ENCODE data around the gene CDH4.

Gene CDH4

DNA sequence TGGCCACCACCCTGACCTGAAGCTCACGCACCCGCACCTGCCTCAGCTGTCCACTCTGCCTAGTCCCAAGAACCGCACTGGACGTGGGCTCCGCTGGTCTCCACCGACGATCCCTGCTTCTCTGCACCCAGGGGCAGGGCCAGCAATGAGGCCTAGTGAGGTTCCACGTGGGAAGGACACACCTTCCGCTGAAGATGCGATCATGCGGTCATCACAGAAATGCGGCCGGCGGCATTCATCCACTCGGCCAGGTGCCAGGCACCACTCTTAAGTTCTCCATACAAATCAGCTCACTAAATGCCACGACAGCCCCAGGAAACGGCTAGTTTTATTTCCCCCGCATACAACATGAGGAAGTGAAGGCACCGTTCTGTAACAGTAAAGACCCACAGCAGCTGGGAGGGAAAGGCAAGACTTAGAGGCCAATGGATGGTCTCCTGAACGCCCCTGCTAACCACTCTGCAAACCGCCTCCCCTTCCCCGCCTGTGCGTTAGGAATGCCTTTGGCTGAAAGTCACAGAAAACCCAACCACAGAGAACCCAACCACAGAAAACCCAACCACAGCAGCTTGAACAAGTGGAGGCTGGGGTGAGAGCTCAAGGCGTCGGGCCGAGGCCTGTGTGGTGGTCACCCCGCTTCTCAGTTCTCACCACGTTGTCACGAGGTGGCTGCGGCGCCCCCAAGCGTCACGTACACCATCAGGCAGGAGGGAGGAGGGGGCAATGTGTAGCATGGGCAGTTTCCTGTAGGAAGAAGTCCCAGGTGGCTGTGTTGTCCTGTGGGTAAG lies 609.2 kb downstream of the CDH4 start:
- in situ Hi-C loops (cut with MboI; ENCODE audit: low sequenced_read_pairs) = no loop called here

DNA sequence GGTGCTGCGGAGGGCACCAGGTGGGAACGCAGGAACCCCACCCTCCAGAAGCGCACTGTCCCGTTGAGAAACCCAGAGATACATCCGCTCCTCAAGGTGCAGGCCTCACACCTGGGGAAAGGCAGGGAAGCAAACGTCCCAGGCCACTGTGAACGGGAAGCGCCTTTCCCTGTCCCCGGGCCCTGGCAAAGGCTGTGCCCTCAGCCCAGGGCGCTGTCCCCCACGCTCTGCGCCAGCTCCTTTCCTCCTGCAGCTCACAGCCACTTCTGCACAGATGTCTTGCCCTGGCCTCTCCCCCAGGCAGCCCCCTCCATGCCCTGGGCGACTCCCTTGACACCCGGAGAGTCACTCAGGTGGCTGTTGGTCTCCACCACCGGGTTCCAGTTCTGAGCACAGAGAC lies 609.8 kb downstream of the CDH4 start:
- in situ Hi-C loops (cut with MboI; ENCODE audit: low sequenced_read_pairs) = no loop called here

GRCh38 chr20:61862881-61863280 lies 610.8 kb downstream of the CDH4 start:
- in situ Hi-C loops (cut with MboI; ENCODE audit: low sequenced_read_pairs) = no loop called here

DNA sequence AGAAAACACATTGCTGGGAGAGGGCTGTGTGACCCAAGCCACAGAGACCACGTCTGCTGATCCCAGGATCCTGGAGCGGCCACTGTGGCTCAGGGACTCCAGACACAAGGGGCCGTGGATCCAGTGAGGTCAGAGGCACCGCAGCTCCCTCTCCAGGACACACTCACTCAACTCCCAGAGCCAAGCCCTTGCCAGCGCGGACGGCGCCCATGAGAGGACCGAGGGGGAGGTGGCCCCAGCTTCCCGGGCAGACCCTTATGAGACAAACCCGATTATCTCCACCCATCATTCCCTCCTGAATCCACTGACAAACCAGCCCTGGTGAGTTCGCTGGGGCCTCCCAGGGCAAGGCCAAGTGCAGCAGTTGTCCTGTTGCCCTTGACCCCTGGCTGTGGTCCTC lies 612.4 kb downstream of the CDH4 start:
- in situ Hi-C loops (cut with MboI; ENCODE audit: low sequenced_read_pairs) = no loop called here

DNA sequence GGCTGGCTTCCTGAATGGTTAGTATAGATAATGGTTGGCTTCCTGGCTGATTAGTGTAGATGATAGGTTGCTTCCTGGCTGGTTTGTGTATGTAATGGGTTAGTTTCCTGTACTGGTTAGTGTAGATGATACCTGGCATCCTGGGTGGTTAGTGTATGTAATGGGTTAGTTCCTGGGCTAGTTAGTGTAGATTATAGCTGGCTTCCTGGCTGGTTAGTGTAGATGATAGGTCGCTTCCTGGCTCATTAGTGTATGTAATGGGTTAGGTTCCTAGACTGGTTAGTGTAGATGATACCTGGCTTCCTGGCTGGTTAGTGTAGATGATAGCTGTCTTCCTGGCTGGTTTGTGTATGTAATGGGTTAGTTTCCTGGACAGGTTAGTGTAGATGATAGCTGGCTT lies 613.3 kb downstream of the CDH4 start:
- in situ Hi-C loops (cut with MboI; ENCODE audit: low sequenced_read_pairs) = no loop called here

GRCh38 chr20:61866165-61866564 lies 614.1 kb downstream of the CDH4 start:
- in situ Hi-C loops (cut with MboI; ENCODE audit: low sequenced_read_pairs) = no loop called here

GRCh38 chr20:61868006-61868405 lies 615.9 kb downstream of the CDH4 start:
- in situ Hi-C loops (cut with MboI; ENCODE audit: low sequenced_read_pairs) = no loop called here

DNA sequence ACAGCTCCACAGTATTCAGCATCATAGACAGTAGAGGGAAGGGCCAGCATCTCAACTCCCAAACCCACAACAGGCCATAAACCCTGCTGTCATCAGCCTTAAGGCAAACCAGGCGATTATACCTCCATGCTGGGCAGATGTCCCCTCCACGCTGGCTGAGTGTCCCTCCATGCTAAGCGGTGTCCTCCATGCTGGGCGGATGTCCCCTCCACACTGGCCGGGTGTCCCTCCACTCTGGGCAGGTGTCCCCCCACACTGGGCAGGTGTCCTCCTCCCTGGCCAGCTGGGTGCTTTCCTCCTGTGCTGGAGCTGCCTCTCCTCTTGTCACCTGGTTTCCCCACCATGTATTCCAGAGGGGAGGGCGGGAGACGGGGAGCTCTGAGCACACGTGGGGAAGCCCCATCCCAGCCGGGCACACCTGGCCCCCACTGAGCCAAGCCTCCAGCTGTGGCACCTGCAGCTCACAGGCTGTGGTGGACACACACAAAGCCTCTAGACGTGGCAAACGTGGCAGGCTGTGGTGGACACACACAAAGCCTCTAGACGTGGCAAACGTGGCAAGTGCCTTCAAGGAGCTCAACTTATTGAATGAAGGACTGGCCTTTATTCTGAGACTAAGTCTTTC lies 616.5 kb downstream of the CDH4 start:
- in situ Hi-C loops (cut with MboI; ENCODE audit: low sequenced_read_pairs) = no loop called here

DNA sequence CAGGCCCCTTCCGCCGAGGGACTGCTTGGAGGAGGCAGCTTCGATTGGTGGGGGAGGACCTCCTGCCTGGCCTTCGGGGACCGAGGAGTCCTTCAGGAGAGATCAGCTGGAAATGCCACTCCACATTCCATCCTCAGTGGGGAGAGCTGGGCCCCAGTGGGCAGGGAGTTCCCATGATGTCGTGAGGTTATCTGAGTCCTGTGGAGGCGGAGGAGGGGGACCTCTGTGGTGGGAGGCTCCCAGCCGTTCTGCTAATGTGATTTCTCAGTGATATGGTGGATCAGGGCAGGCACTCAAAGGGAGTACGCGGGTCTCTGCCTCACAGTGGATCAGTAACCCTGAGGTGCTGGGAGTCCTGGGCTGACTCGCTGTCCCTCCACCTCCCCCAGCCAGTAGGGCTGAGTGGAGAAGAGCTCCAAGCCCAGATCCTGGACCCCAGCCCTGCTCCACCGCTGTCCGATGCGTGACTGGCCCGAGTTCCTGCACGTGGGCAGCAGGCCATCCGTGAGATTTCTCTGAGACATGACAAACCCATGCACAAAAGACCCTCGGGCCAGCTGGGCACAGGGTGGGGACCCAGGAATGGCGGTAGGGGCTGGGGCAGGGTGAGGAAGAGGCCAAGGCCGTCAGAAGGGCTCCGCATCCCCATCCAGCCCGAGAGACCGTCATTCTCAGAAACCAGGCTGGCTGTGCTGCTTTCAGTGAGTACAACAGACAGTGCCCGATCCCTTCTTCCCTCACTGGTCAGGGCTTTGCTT lies 617.9 kb downstream of the CDH4 start:
- in situ Hi-C loops (cut with MboI; ENCODE audit: low sequenced_read_pairs) = no loop called here

DNA sequence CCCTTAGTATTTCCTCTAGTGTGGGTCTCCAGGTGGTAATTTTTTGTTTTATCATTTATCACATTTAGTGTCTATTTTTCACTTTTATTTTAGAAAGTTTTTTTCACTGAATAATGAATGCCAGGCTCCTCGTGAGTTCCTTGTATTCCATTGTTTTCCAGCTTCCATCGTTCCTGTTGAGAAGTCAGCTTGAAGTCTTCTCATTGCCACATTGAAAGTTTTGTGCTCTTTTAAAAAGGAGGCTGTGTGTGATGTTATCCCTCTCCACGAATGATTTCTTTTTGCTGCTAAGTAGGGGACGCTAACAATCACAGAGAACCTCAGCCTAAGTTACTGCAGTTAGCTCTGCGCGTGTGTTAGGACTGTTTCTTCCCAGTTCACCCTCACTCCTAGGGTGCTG lies 619.1 kb downstream of the CDH4 start:
- in situ Hi-C loops (cut with MboI; ENCODE audit: low sequenced_read_pairs) = no loop called here

DNA sequence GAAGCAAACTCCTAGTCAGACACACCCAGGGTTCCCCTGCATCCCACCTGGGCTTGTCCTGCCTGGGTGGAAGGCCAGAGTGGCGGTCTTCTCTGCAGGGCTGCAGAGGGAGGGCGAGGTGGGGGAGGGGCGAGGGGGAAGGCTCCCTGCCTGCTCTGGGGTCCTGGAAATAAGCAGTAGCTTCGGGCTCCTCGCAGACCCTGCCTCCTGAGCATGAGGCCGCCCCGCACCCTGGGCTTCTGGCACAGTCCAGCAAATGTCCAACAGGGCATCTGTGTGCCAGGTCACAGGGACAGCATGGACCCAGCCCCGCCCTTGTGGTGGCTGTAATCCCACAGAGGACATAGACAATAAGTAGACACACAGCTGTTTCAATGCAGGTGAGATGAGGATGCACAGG lies 619.9 kb downstream of the CDH4 start:
- in situ Hi-C loops (cut with MboI; ENCODE audit: low sequenced_read_pairs) = no loop called here

GRCh38 chr20:61872371-61872900 lies 620.4 kb downstream of the CDH4 start:
- in situ Hi-C loops (cut with MboI; ENCODE audit: low sequenced_read_pairs) = no loop called here

- in situ Hi-C loops (cut with MboI; ENCODE audit: low sequenced_read_pairs) = no loop called here
Measured at GRCh38 chr20:61873651-61874420, 621.8 kb downstream of the CDH4 start.

DNA sequence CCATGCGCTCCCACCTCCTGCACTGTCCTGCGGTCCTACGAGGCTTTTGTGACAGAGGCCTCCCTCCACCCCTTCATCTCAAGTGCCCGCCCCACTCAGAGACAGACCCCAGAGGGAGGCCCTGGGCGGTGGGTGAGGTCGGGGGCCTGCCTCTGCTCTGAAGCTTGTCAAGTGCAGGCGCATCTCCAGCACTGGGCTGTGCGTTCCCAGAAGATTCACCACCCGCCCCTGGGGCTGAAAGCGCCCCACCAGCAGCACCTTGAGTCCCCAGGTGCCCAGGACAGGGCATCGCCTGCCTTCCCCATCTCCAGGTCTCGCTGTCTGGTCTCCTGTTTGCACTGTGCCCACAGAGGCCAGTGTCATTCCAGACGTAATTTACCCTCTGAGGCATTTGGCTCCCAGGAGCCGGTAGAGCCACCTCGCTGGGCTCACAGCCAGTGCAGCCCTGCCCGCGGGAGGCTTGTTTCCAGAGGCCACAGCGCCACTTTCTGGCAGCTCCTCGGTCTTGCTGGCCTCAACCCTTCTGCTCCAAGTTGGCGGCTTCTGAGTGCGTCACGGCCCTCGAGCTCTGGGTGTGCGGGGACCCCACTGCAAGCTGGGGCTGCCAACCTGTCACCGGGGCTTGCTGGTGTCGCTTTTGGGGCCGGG lies 622.5 kb downstream of the CDH4 start:
- in situ Hi-C loops (cut with MboI; ENCODE audit: low sequenced_read_pairs) = no loop called here

- in situ Hi-C loops (cut with MboI; ENCODE audit: low sequenced_read_pairs) = no loop called here
Measured at GRCh38 chr20:61875221-61875885, 623.3 kb downstream of the CDH4 start.

- in situ Hi-C loops (cut with MboI; ENCODE audit: low sequenced_read_pairs) = no loop called here
Measured at GRCh38 chr20:61875996-61876395, 623.9 kb downstream of the CDH4 start.

- in situ Hi-C loops (cut with MboI; ENCODE audit: low sequenced_read_pairs) = no loop called here
Measured at GRCh38 chr20:61876952-61877728, 625.1 kb downstream of the CDH4 start.

- in situ Hi-C loops (cut with MboI; ENCODE audit: low sequenced_read_pairs) = no loop called here
Measured at GRCh38 chr20:61877776-61878477, 625.9 kb downstream of the CDH4 start.

All from HL-60/S4 treated with phorbol 12-myristate 13-acetate at 8.2 ng/mL for 4 days and 3 days (cell line).